A549 (cell line): ENCODE results near the gene NID2.

Source experiments
- CHD2 ChIP-seq: fragments of 150-350 bp; IDR thresholded peaks from 2 replicates; pipeline ENCODE4 v1.6.1; 2014; ENCODE audit warnings: low read length; ENCODE audit not compliant: partially characterized antibody
- CHD4 ChIP-seq: fragments of 200-600 bp; sonication (generic); IDR thresholded peaks from 2 replicates; pipeline ENCODE4 v1.6.1; 2016; ENCODE audit warnings: antibody characterized with exemption, mild to moderate bottlenecking, borderline replicate concordance
- CTCF ChIP-seq: fragments of >200 bp; sonication (Bioruptor Twin); formaldehyde crosslinking; IDR thresholded peaks from 3 replicates; pipeline ENCODE4 v1.5.1; 2016
- EHMT2 ChIP-seq: fragments of 200-600 bp; sonication (generic); IDR thresholded peaks from 2 replicates; pipeline ENCODE4 v1.6.1; 2016; ENCODE audit warnings: antibody characterized with exemption, low read depth, mild to moderate bottlenecking, moderate library complexity
- ELK1 ChIP-seq: fragments of 150-350 bp; IDR thresholded peaks from 2 replicates; pipeline ENCODE4 v1.6.1; 2014; ENCODE audit warnings: low read depth, mild to moderate bottlenecking, low read length
- HES2 ChIP-seq: fragments of >200 bp; sonication (Bioruptor Twin); formaldehyde crosslinking; IDR thresholded peaks from 2 replicates; pipeline ENCODE4 v1.6.1; 2016
- JUN ChIP-seq, 2 experiments: fragments of >200 bp; sonication (Bioruptor Twin); formaldehyde crosslinking; IDR thresholded peaks; 2 replicates in 1 of 2; 3 replicates in 1 of 2; pipeline ENCODE4 v1.6.1; 2016 to 2017
- JUNB ChIP-seq: fragments of >200 bp; sonication (Bioruptor Twin); formaldehyde crosslinking; IDR thresholded peaks from 2 replicates; pipeline ENCODE4 v1.6.1; 2016
- KDM5A ChIP-seq: fragments of 200-600 bp; sonication (generic); IDR thresholded peaks from 2 replicates; pipeline ENCODE4 v1.6.1; 2016; ENCODE audit warnings: antibody characterized with exemption, mild to moderate bottlenecking
- MAX ChIP-seq: IDR thresholded peaks from 2 replicates; pipeline ENCODE4 v1.6.1; 2012
- PBX3 ChIP-seq: IDR thresholded peaks from 2 replicates; pipeline ENCODE4 v1.6.1; 2012
- POLR2A ChIP-seq: IDR thresholded peaks from 2 replicates; pipeline ENCODE4 v1.6.1; 2012; ENCODE audit warnings: mild to moderate bottlenecking, low read length
- SMC3 ChIP-seq: fragments of >200 bp; sonication (Bioruptor Twin); formaldehyde crosslinking; IDR thresholded peaks from 3 replicates; pipeline ENCODE4 v1.6.1; 2018; ENCODE audit warnings: inconsistent platforms

GRCh38 chr14:51967521-51967920 is 101.3 kb downstream of the NID2 start:
- TF ChIP-seq PBX3 (no peak), MAX (no peak), JUN (IDR thresholded peaks at IDR 0.05) (no peak), KDM5A (no peak), CTCF (no peak), ELK1 (no peak), CHD2 (no peak), CHD4 (no peak), JUNB (no peak), SMC3 (no peak), POLR2A (no peak), HES2 (no peak), EHMT2 (no peak)
